ENCODE results near the gene A4GALT. TPM values are rescaled to one million over a fixed set of nuclear protein-coding genes. Genes with fewer than 3 reads are reported as not detected.

A4GALT gene
- total RNA-seq, 1 experiment from 2014 or later: 3.4 TPM

DNA sequence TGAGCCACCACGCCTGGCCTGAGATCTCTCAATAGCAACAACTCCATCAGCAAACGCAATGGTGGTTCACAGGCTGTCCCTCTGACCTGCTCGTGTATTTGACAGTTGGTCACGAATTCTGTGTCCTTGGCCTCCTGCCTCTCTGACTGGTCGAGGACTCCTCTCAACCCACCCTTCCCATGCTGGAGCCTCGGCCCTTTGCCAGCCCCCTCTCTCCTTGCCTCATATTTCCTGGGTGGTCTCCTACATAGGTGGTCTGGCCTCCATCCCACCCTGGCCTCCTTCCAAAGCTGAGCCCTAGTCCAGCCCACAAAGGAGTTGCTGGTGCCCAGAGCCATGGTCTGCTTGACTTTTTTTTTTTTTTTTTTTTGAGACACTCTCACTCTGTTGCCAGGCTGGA lies 11.4 kb upstream of the A4GALT start:
- H3K4me1 ChIP-seq (ENCODE audit: insufficient read depth, low read length): no peaks in the 10 kb centered on the region; the same call in 1 of the 2 replicates
- H3K79me2 ChIP-seq (ENCODE audit: insufficient read depth, low read length): no peaks in the 10 kb centered on the region
- H2BK120ac ChIP-seq (ENCODE audit: low read depth, low read length, poor library complexity, severe bottlenecking): no peak overlapping the region

More for the DNA sequence above, 11.4 kb upstream of the A4GALT start:
- H3K4me1 Mint-ChIP-seq: peaks cover 4% of the 10 kb centered on the region in 2 experiments
- no peak overlapping the region for H3K14ac ChIP-seq (ENCODE audit: insufficient read depth, low read length)
- no peaks in the 10 kb centered on the region for H3K36me3 Mint-ChIP-seq (ENCODE audit: insufficient read depth in 1 of 3, low read depth in 3 of 3)
- no peak overlapping the region for H3K18ac ChIP-seq (ENCODE audit: insufficient read length, low read depth, low read length)
- DNase-seq: no peak
- no peaks in the 10 kb centered on the region for H3K9me3 ChIP-seq (ENCODE audit: control insufficient read depth, low read depth, low read length)
- H3K27me3 Mint-ChIP-seq (ENCODE audit: low read depth): peaks cover 15% of the 10 kb centered on the region
- H4K5ac ChIP-seq (ENCODE audit: insufficient read length, low read depth, low read length): no peak overlapping the region
- H2AK5ac ChIP-seq (ENCODE audit: insufficient read length, low read length): no peak overlapping the region
- no peaks in the 10 kb centered on the region for H3K23me2 ChIP-seq (ENCODE audit: insufficient read length, low read depth, low read length, poor library complexity, severe bottlenecking)
- no peak overlapping the region for H3K27ac ChIP-seq (ENCODE audit: insufficient read length, low read depth, low read length)
- H3K4ac ChIP-seq (ENCODE audit: low read depth, low read length): no peak overlapping the region
- H2BK5ac ChIP-seq (ENCODE audit: insufficient read length, low read length): no peak overlapping the region
- TF ChIP-seq, protein P1, sequence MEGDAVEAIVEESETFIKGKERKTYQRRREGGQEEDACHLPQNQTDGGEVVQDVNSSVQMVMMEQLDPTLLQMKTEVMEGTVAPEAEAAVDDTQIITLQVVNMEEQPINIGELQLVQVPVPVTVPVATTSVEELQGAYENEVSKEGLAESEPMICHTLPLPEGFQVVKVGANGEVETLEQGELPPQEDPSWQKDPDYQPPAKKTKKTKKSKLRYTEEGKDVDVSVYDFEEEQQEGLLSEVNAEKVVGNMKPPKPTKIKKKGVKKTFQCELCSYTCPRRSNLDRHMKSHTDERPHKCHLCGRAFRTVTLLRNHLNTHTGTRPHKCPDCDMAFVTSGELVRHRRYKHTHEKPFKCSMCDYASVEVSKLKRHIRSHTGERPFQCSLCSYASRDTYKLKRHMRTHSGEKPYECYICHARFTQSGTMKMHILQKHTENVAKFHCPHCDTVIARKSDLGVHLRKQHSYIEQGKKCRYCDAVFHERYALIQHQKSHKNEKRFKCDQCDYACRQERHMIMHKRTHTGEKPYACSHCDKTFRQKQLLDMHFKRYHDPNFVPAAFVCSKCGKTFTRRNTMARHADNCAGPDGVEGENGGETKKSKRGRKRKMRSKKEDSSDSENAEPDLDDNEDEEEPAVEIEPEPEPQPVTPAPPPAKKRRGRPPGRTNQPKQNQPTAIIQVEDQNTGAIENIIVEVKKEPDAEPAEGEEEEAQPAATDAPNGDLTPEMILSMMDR (conservative IDR thresholded peaks at IDR 0.05): no peak
- H3K56ac ChIP-seq (ENCODE audit: insufficient read length, low read depth, low read length): no peak overlapping the region
- no peak overlapping the region for H2BK12ac ChIP-seq (ENCODE audit: insufficient read length, low read depth, low read length)
- no peak overlapping the region for H3K23ac ChIP-seq (ENCODE audit: insufficient read length, low read depth, low read length)
- H3K4me2 ChIP-seq (ENCODE audit: insufficient read depth, insufficient read length, low read length): no peak overlapping the region
- H3K4me3 Mint-ChIP-seq: no peak overlapping the region
- H2BK15ac ChIP-seq (ENCODE audit: low read depth, low read length): no peak overlapping the region
- no peak overlapping the region for H2AFZ ChIP-seq (ENCODE audit: low read length)
- H4K8ac ChIP-seq (replicated peaks; ENCODE audit: insufficient read length, low read depth, low read length): no peak overlapping the region
- no peaks in the 10 kb centered on the region for H3K79me1 ChIP-seq (ENCODE audit: insufficient read depth, low read depth, low read length, poor library complexity, severe bottlenecking)
- H3K9me3 Mint-ChIP-seq: no peaks in the 10 kb centered on the region
- H4K20me1 ChIP-seq (ENCODE audit: control insufficient read depth, insufficient read depth, insufficient read length): no peaks in the 10 kb centered on the region
- H3K27me3 ChIP-seq (ENCODE audit: insufficient read depth, low read length): no peaks in the 10 kb centered on the region
- no peak overlapping the region for H3K9ac ChIP-seq (ENCODE audit: extremely low read depth, insufficient read length, low read length)
- H3T11ph ChIP-seq (ENCODE audit: low read length): no peak overlapping the region
- H4K91ac ChIP-seq (ENCODE audit: insufficient read length, low read depth, low read length): no peak overlapping the region
- no peak overlapping the region for H2BK20ac ChIP-seq (ENCODE audit: low read depth, low read length, poor library complexity, severe bottlenecking)
- WGBS (ENCODE audit: extremely low coverage, insufficient read length, low lambda C conversion rate): no CpG with 5 or more reads among the region's 6 CpGs
- no peak overlapping the region for H3K27ac Mint-ChIP-seq
